ENCODE results near the gene FANK1.

DNA sequence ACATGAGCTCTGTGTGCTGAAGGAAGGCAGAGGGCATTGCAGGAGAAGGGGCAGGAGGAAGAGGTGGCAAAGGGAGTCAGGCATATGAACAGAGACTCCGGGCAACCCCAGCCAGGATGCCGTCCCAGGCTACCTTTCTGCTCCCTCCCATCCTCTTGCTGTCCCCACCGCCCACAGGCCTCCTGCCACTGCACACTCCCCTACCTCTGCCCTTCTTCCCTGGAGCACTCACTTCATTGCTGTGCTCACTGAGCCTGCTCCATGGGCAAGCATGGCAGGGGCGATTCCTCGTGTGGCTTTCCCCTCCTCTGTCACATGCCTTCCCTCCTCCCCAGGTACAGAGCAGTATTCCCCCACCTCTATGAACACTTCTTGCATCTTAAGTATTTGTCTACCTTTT is 93.4 kb downstream of the FANK1 start:
- TF ChIP-seq CTCF (conservative IDR thresholded peaks at IDR 0.05; ENCODE audit: low read depth, low read length) (no peak), EZH2 (IDR thresholded peaks at IDR 0.05; ENCODE audit: borderline replicate concordance, low read depth, low read length, poor library complexity, severe bottlenecking) (no peak)
